NB4 (cell line): ENCODE results near the gene FRAS1.

Source experiments
- DNase-seq: peaks from one replicate; pipeline ENCODE4 v3.0.0; 2010; ENCODE audit warnings: low read depth
- H3K4me3 ChIP-seq: one replicate; pipeline ENCODE4 v1.5.1; 2011; ENCODE audit warnings: mild to moderate bottlenecking, low read depth, low read length, moderate library complexity
- CTCF ChIP-seq: IDR thresholded peaks from one replicate; pipeline ENCODE4 v1.5.1; 2012; ENCODE audit warnings: low read depth, low read length
- MAX ChIP-seq: IDR thresholded peaks from 2 replicates; pipeline ENCODE4 v1.6.1; 2011; ENCODE audit warnings: low read depth, low read length
- MYC ChIP-seq: IDR thresholded peaks from 2 replicates; pipeline ENCODE4 v1.6.1; 2011; ENCODE audit warnings: low read depth, low read length
- POLR2A ChIP-seq: IDR thresholded peaks from 2 replicates; pipeline ENCODE4 v1.6.1; 2011; ENCODE audit warnings: mild to moderate bottlenecking; ENCODE audit not compliant: insufficient read length; ENCODE audit errors: extremely low read depth

Gene FRAS1

GRCh38 chr4:78032929-78033328, 24.2 kb upstream of the FRAS1 start:
- DNase-seq: no peak
- no peak overlapping the region for H3K4me3 ChIP-seq
- TF ChIP-seq MYC (no peak), CTCF (no peak), POLR2A (no peak), MAX (no peak)

DNA sequence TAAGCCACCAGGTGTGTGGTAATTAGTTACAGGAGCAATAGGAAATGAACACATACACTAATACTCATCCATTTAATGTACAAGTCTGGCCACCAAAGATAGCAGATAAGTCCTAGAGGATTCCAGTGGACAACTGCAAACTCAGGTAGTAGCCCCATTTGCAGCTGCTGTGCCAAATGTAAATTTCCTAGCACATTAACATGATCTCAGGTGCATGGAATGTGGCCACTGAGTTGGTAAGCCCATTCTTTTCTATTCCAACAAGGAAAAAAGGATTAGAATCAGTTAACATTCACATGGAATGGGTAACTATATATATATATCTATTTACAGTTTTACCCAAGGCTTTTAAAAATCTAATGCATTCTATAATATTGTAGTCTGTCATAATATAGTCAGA, 23.3 kb upstream of the FRAS1 start:
- no peak overlapping the region for H3K4me3 ChIP-seq
- DNase-seq: no peak
- TF ChIP-seq MYC (no peak), CTCF (no peak), POLR2A (no peak), MAX (no peak)

DNA sequence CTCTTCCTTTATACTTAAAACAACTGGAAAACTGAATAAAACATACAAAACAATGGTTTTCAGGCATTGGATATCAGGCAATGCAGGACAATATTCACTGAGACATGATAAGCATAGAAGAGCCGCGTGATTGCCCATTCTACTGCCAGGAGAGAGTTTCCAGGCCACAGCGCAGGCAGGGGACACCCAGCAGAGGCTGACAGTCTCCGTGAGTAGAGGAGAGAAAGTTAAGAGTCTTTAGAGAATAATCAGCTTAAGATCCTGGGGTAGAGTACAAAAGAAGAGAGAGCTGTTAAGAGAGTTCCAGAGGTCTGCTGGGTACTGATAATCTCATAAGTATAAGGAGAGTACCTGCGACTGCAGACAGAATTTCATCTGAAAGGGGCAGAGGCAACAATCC, 18.4 kb upstream of the FRAS1 start:
- TF ChIP-seq POLR2A (no peak), MYC (no peak), MAX (no peak), CTCF (no peak)
- H3K4me3 ChIP-seq: no peak overlapping the region
- no peak for DNase-seq

- TF ChIP-seq MAX (no peak), MYC (no peak), POLR2A (no peak), CTCF (no peak)
- H3K4me3 ChIP-seq: no peak overlapping the region
- no peak for DNase-seq
These were observed 17.4 kb upstream of the FRAS1 start for GRCh38 chr4:78039678-78040077.

- no peak overlapping the region for H3K4me3 ChIP-seq
- TF ChIP-seq POLR2A (no peak), MAX (no peak), MYC (no peak), CTCF (no peak)
- DNase-seq: no peak
These were observed 16.7 kb upstream of the FRAS1 start for GRCh38 chr4:78040431-78040830.

DNA sequence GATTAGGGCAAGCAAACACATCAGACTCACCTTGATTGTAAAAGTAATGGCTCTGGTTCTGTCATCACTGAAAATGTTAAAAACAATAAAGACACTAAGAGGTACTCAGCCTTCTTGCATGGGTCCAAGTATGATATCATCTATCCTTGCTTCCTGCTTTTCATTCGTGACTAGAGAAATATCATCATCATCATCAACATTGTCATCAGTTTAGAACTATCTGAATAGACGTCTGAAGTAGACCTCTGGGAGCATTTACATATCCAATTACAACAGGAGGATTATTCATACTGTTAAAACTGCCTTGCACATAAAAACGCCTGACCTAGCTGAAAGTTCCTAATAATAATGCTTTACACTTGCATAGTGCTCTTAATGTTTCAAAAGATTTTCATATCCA, 9.8 kb upstream of the FRAS1 start:
- DNase-seq: no peak
- no peak for TF ChIP-seq POLR2A
- no peak for TF ChIP-seq MYC
- no peak for TF ChIP-seq CTCF
- no peak for TF ChIP-seq MAX
- no peak overlapping the region for H3K4me3 ChIP-seq
